Fibroblast of lung (primary cell): ENCODE measurements around the gene ART3. TPM values are rescaled to one million over a fixed set of nuclear protein-coding genes. Genes with fewer than 3 reads are reported as not detected.

Source experiments
- DNase-seq, 2 donors: peaks; one replicate each; pipeline versions ENCODE4 v3.0.0 to v3.0.0-alpha.2; 2010; ENCODE audit warnings: low read depth in 2 of 2
- H2AFZ ChIP-seq: 2 replicates; pipeline ENCODE4 v1.5.1; 2012; ENCODE audit warnings: low read length, control low read depth, inconsistent platforms
- H3K27ac ChIP-seq: 2 replicates; pipeline ENCODE4 v1.5.1; 2011; ENCODE audit warnings: low read length, control low read depth; ENCODE audit not compliant: insufficient read depth
- H3K27me3 ChIP-seq: 2 replicates; pipeline ENCODE4 v1.5.1; 2011; ENCODE audit warnings: mild to moderate bottlenecking, low read length; ENCODE audit not compliant: control insufficient read depth, insufficient read depth
- H3K36me3 ChIP-seq: 2 replicates; pipeline ENCODE4 v1.5.1; 2011; ENCODE audit warnings: low read length; ENCODE audit not compliant: control insufficient read depth, insufficient read depth
- H3K4me1 ChIP-seq: 2 replicates; pipeline ENCODE4 v1.5.1; 2011; ENCODE audit warnings: low read length; ENCODE audit not compliant: control insufficient read depth, insufficient read depth; ENCODE audit errors: extremely low read depth
- H3K4me2 ChIP-seq: 2 replicates; pipeline ENCODE4 v1.5.1; 2011; ENCODE audit warnings: low read length, control low read depth; ENCODE audit not compliant: insufficient read depth; ENCODE audit errors: extremely low read depth
- H3K4me3 ChIP-seq, 4 experiments: fragments of 200-600 bp in 1 of 4; sonication (generic) in 1 of 4; replicated peaks in 1 of 4; 2 replicates each; pipeline ENCODE4 v1.5.1; 2011 to 2016; ENCODE audit warnings: low read length in 4 of 4, low read depth in 3 of 4, mild to moderate bottlenecking in 3 of 4, control low read depth in 2 of 4, inconsistent platforms in 1 of 4, mixed read lengths in 1 of 4; ENCODE audit not compliant: insufficient read depth in 1 of 4; ENCODE audit errors: control extremely low read depth in 1 of 4
- H3K79me2 ChIP-seq: 2 replicates; pipeline ENCODE4 v1.5.1; 2012; ENCODE audit warnings: mild to moderate bottlenecking, low read length, inconsistent platforms; ENCODE audit not compliant: control insufficient read depth, insufficient read depth
- H3K9ac ChIP-seq: 2 replicates; pipeline ENCODE4 v1.5.1; 2011; ENCODE audit warnings: mild to moderate bottlenecking, low read length, control low read depth; ENCODE audit not compliant: insufficient read depth
- H3K9me3 ChIP-seq: 2 replicates; pipeline ENCODE4 v1.5.1; 2012; ENCODE audit warnings: low read depth, low read length; ENCODE audit not compliant: control insufficient read depth, insufficient read depth
- H4K20me1 ChIP-seq: 2 replicates; pipeline ENCODE4 v1.5.1; 2011; ENCODE audit warnings: low read length; ENCODE audit not compliant: control insufficient read depth, insufficient read depth; ENCODE audit errors: extremely low read depth
- CTCF ChIP-seq, 2 donors: IDR thresholded peaks in 1 of 2; conservative IDR thresholded peaks in 1 of 2; 1 replicate in 1 of 2; 2 replicates in 1 of 2; pipeline ENCODE4 v1.5.1; 2011 to 2012; ENCODE audit warnings: low read length in 2 of 2, control low read depth in 1 of 2, inconsistent platforms in 1 of 2, low read depth in 1 of 2, mild to moderate bottlenecking in 1 of 2
- EZH2 ChIP-seq: IDR thresholded peaks from 2 replicates; pipeline ENCODE4 v1.5.1; 2012; ENCODE audit warnings: low read length, control low read depth, mild to moderate bottlenecking; ENCODE audit errors: missing control alignments
- polyA plus RNA-seq, 2 donors: library from polyadenylated mRNA; depleted of rRNA in 1 of 2; stranded (reverse) in 1 of 2; unstranded in 1 of 2; fragments of >200 nt; gene quantifications; 2 replicates each; pipeline ENCODE4 v1.2.1, GENCODE V29; 2011 to 2012; ENCODE audit warnings: missing spikeins in 1 of 2
- total RNA-seq: library from RNA; depleted of rRNA; stranded (reverse); fragments of >200 nt; gene quantifications from 2 replicates; pipeline ENCODE4 v1.2.1, GENCODE V29; 2014

The ART3 gene
- total and polyA plus RNA-seq, 2 donors (not counting 1 experiment from before 2014, with no cell fraction given), result 0.27 TPM; not detected in 1

GRCh38 chr4:76144546-76144945 lies 70.0 kb downstream of the ART3 start:
- Histone ChIP-seq H3K9ac (no peak overlapping the region), H3K79me2 (peaks cover 52% of the 10 kb centered on the region), H3K9me3 (no peaks in the 10 kb centered on the region), H3K36me3 (no peaks in the 10 kb centered on the region), H4K20me1 (no peaks in the 10 kb centered on the region), H3K27ac (no peak overlapping the region), H3K4me2 (no peak overlapping the region), H3K27me3 (no peaks in the 10 kb centered on the region), H3K4me3 (no peak overlapping the region), H3K4me1 (no peaks in the 10 kb centered on the region), H2AFZ (no peak overlapping the region)
- no peak for DNase-seq
- TF ChIP-seq CTCF (conservative IDR thresholded peaks at IDR 0.05 in 1 of 2, IDR thresholded peaks at IDR 0.05 in 1 of 2; ENCODE audit: low read depth in 1 of 2, low read length in 2 of 2) (no peak), EZH2 (no peak)

GRCh38 chr4:76147454-76148141 lies 73.1 kb downstream of the ART3 start:
- TF ChIP-seq EZH2 (no peak), CTCF (conservative IDR thresholded peaks at IDR 0.05 in 1 of 2, IDR thresholded peaks at IDR 0.05 in 1 of 2; ENCODE audit: low read depth in 1 of 2, low read length in 2 of 2) (no peak)

GRCh38 chr4:76148142-76148865 lies 73.8 kb downstream of the ART3 start, which contains the start of gene NUP54:
NUP54 (minus strand) TSS chr4:76148397; CDS start chr4:76148374, 23 bp downstream.
- H3K4me1 ChIP-seq, result no peaks in the 10 kb centered on the region
- peak; percentile 95 for DNase-seq
- no peaks in the 10 kb centered on the region for H4K20me1 ChIP-seq
- H3K4me3 ChIP-seq, result peak within 1 kb of the TSS; percentile 62 to 90 (median 83)
- no peaks in the 10 kb centered on the region for H3K9me3 ChIP-seq
- peak within 1 kb of the TSS; percentile 86 for H3K4me2 ChIP-seq
- H3K36me3 ChIP-seq, result no peaks in the 10 kb centered on the region
- peak within 1 kb of the TSS; percentile 72 for H3K27ac ChIP-seq
- TF ChIP-seq CTCF (conservative IDR thresholded peaks at IDR 0.05 in 1 of 2, IDR thresholded peaks at IDR 0.05 in 1 of 2; ENCODE audit: low read depth in 1 of 2, low read length in 2 of 2), result no peak
- TF ChIP-seq EZH2, result no peak
- H2AFZ ChIP-seq, result peak within 1 kb of the TSS; percentile 95
- H3K27me3 ChIP-seq, result no peaks in the 10 kb centered on the region
- peaks cover 43% of the 10 kb centered on the region for H3K79me2 ChIP-seq
- peak within 1 kb of the TSS; percentile 83 for H3K9ac ChIP-seq

More at GRCh38 chr4:76147454-76148141, 73.1 kb downstream of the ART3 start:
- peak overlapping the region; percentile 4 for H3K4me2 ChIP-seq
- H3K9ac ChIP-seq, result peak overlapping the region; percentile 83
- no peaks in the 10 kb centered on the region for H3K27me3 ChIP-seq
- peak; percentile 73 to 85 for DNase-seq
- no peaks in the 10 kb centered on the region for H3K36me3 ChIP-seq
- peak overlapping the region; percentile 72 for H3K27ac ChIP-seq
- H3K9me3 ChIP-seq, result no peaks in the 10 kb centered on the region
- H2AFZ ChIP-seq, result peak overlapping the region; percentile 46
- H4K20me1 ChIP-seq, result no peaks in the 10 kb centered on the region
- H3K4me3 ChIP-seq, result peak overlapping the region; percentile 62 to 90 (median 83)
- H3K79me2 ChIP-seq, result peaks cover 43% of the 10 kb centered on the region
- H3K4me1 ChIP-seq, result no peaks in the 10 kb centered on the region
